Suprapubic skin (tissue), 4 donors: ENCODE measurements around the gene PDE4D.

Source experiments
- EP300 ChIP-seq: sonication (generic); formaldehyde crosslinking; IDR thresholded peaks from one replicate; pipeline ENCODE4 v1.6.1; 2017; ENCODE audit warnings: antibody characterized with exemption
- POLR2A ChIP-seq, 2 donors: fragments of 450-650 bp; IDR thresholded peaks; one replicate each; pipeline ENCODE4 v1.6.1; 2017; ENCODE audit warnings: antibody characterized with exemption in 2 of 2, mild to moderate bottlenecking in 2 of 2, moderate library complexity in 2 of 2
- POLR2AphosphoS5 ChIP-seq, 3 donors: sonication (generic); formaldehyde crosslinking; IDR thresholded peaks; one replicate each; pipeline ENCODE4 v1.6.1; 2017; ENCODE audit warnings: antibody characterized with exemption in 3 of 3
- TF ChIP-seq, protein P1 (sequence below), 2 donors: fragments of 200-600 bp in 1 of 2; fragments of 450-650 bp in 1 of 2; sonication (generic) in 1 of 2; IDR thresholded peaks; one replicate each; pipeline ENCODE4 v1.5.1; 2016 to 2019; ENCODE audit warnings: antibody characterized with exemption in 2 of 2, mild to moderate bottlenecking in 1 of 2, moderate library complexity in 1 of 2

DNA sequence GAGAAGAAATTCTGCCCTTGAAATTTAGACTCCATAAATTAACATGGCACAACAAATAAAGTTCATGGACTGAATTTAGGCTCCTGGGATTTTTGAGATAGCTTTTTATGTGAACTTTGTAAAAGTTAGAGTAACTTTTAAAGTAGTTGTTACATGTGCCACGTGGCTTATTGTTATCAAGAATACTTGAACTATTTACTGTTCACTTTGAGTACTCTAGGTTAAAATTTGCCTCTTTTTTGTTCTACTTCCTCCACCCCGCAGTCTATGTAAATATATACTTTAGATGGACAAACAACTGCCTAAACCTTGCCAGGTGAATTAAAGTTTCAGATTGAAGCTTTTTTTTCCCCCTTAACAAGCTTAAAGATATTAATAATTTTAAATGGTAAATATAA, 852.7 kb downstream of the PDE4D start:
- TF ChIP-seq POLR2A (IDR thresholded peaks at IDR 0.05) (no peak), POLR2AphosphoS5 (IDR thresholded peaks at IDR 0.05) (no peak), EP300 (no peak)
- TF ChIP-seq, protein P1, sequence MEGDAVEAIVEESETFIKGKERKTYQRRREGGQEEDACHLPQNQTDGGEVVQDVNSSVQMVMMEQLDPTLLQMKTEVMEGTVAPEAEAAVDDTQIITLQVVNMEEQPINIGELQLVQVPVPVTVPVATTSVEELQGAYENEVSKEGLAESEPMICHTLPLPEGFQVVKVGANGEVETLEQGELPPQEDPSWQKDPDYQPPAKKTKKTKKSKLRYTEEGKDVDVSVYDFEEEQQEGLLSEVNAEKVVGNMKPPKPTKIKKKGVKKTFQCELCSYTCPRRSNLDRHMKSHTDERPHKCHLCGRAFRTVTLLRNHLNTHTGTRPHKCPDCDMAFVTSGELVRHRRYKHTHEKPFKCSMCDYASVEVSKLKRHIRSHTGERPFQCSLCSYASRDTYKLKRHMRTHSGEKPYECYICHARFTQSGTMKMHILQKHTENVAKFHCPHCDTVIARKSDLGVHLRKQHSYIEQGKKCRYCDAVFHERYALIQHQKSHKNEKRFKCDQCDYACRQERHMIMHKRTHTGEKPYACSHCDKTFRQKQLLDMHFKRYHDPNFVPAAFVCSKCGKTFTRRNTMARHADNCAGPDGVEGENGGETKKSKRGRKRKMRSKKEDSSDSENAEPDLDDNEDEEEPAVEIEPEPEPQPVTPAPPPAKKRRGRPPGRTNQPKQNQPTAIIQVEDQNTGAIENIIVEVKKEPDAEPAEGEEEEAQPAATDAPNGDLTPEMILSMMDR (IDR thresholded peaks at IDR 0.05): no peak
